ENCODE data around the gene CACNA1E.

CACNA1E gene

GRCh38 chr1:181592255-181592859 is 109.0 kb downstream of the CACNA1E start:
- DNase-seq, result no peak

GRCh38 chr1:181593042-181593441 is 109.7 kb downstream of the CACNA1E start:
- no peak for DNase-seq

GRCh38 chr1:181594553-181594952 is 111.2 kb downstream of the CACNA1E start:
- no peak for DNase-seq

- DNase-seq, result no peak
These were observed 111.9 kb downstream of the CACNA1E start for GRCh38 chr1:181595234-181595633.

- DNase-seq, result no peak
These were observed 118.1 kb downstream of the CACNA1E start for GRCh38 chr1:181601186-181601950.

GRCh38 chr1:181603735-181604410 is 120.6 kb downstream of the CACNA1E start:
- no peak for DNase-seq

- DNase-seq, result no peak
These were observed 121.3 kb downstream of the CACNA1E start for GRCh38 chr1:181604482-181605249.

GRCh38 chr1:181607524-181607923 is 124.2 kb downstream of the CACNA1E start:
- no peak for DNase-seq

- no peak for DNase-seq
These were observed 125.1 kb downstream of the CACNA1E start for GRCh38 chr1:181608386-181608785.

GRCh38 chr1:181608948-181609347 is 125.6 kb downstream of the CACNA1E start:
- no peak for DNase-seq

- DNase-seq, result no peak
These were observed 128.8 kb downstream of the CACNA1E start for GRCh38 chr1:181612100-181612499.

- no peak for DNase-seq
These were observed 135.2 kb downstream of the CACNA1E start for GRCh38 chr1:181618559-181618958.

GRCh38 chr1:181620183-181620582 is 136.9 kb downstream of the CACNA1E start:
- DNase-seq, result no peak

- no peak for DNase-seq
These were observed 140.5 kb downstream of the CACNA1E start for GRCh38 chr1:181623850-181624249.

GRCh38 chr1:181626279-181626938 is 143.1 kb downstream of the CACNA1E start:
- no peak for DNase-seq

- no peak for DNase-seq
These were observed 147.1 kb downstream of the CACNA1E start for GRCh38 chr1:181630398-181630797.

GRCh38 chr1:181630838-181631237 is 147.5 kb downstream of the CACNA1E start:
- no peak for DNase-seq

GRCh38 chr1:181632492-181632891 is 149.2 kb downstream of the CACNA1E start:
- no peak for DNase-seq

- DNase-seq, result no peak
These were observed 149.6 kb downstream of the CACNA1E start for GRCh38 chr1:181632960-181633359.

- no peak for DNase-seq
These were observed 151.8 kb downstream of the CACNA1E start for GRCh38 chr1:181635110-181635509.

- DNase-seq, result no peak
These were observed 154.7 kb downstream of the CACNA1E start for GRCh38 chr1:181637998-181638397.

GRCh38 chr1:181640956-181641355 is 157.6 kb downstream of the CACNA1E start:
- no peak for DNase-seq

GRCh38 chr1:181643631-181644030 is 160.3 kb downstream of the CACNA1E start:
- no peak for DNase-seq
